ENCODE measurements around the gene FANK1.

GRCh38 chr10:125983656-125984055 is 87.3 kb downstream of the FANK1 start:
- no peak for TF ChIP-seq CTCF (IDR thresholded peaks at IDR 0.05)
- TF ChIP-seq POLR2A (IDR thresholded peaks at IDR 0.05): no peak

All from uterus (tissue), 2 donors.